NT2/D1 (cell line): ENCODE results near the gene TMPRSS2.

Experiments
- DNase-seq: peaks from one replicate; pipeline ENCODE4 v3.0.0-alpha.2; 2011; ENCODE audit warnings: low read depth, low spot score
- H3K27me3 ChIP-seq: 2 replicates; pipeline ENCODE4 v1.6.0; 2011; ENCODE audit warnings: mild to moderate bottlenecking; ENCODE audit not compliant: insufficient read length, insufficient read depth
- H3K36me3 ChIP-seq: 2 replicates; pipeline ENCODE4 v1.6.1; 2011; ENCODE audit warnings: mild to moderate bottlenecking, low read length, mixed read lengths; ENCODE audit not compliant: insufficient read depth, insufficient read length
- H3K4me1 ChIP-seq: 2 replicates; pipeline ENCODE4 v1.5.1; 2011; ENCODE audit not compliant: insufficient read depth, insufficient read length
- H3K4me3 ChIP-seq: 2 replicates; pipeline ENCODE4 v1.5.1; 2011; ENCODE audit warnings: low read depth; ENCODE audit not compliant: insufficient read length
- H3K9ac ChIP-seq: 2 replicates; pipeline ENCODE4 v1.6.0; 2011; ENCODE audit warnings: low read depth; ENCODE audit not compliant: insufficient read length
- H3K9me3 ChIP-seq: 2 replicates; pipeline ENCODE4 v1.5.1; 2011; ENCODE audit warnings: mild to moderate bottlenecking, low read length; ENCODE audit not compliant: insufficient read depth
- SUZ12 ChIP-seq: IDR thresholded peaks from 2 replicates; pipeline ENCODE4 v1.6.1; 2011; ENCODE audit not compliant: insufficient read length, insufficient read depth; ENCODE audit errors: extremely low read depth
- YY1 ChIP-seq: IDR thresholded peaks from 2 replicates; pipeline ENCODE4 v1.6.1; 2011; ENCODE audit not compliant: insufficient read length, insufficient read depth
- ZNF274 ChIP-seq: IDR thresholded peaks from 2 replicates; pipeline ENCODE4 v1.6.1; 2011; ENCODE audit warnings: mild to moderate bottlenecking, low read depth, low read length

Gene TMPRSS2

DNA sequence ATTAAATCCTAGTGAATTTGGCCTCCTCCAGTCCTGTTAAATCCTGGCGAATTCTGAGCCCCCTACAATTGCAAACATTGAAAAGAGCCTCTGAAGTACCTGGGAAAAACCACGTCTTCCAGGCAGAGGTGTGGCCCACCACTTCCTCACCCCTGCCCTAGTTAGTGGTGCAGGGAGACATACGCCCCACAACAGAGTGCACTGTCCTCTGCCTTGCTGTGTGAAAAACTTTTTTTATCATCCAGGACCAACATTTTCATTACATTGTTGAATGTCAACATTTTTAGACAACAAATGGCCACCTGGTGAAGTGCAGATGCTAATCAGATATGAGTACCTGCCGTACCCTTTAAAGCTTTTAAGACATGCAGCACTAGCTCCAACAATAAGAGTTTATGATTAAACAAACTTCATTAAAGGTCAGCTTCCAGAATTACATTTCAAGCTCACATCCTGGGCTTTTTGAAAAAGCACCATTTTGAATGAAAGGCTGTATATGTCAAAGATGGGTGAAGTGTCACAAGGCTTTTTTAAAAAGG, 13.6 kb upstream of the TMPRSS2 start:
- Histone ChIP-seq H3K36me3 (no peaks in the 10 kb centered on the region), H3K9me3 (no peaks in the 10 kb centered on the region; the same call in 1 of the 2 replicates), H3K9ac (no peak overlapping the region), H3K4me1 (no peaks in the 10 kb centered on the region), H3K4me3 (no peak overlapping the region), H3K27me3 (no peaks in the 10 kb centered on the region)
- no peak for DNase-seq
- TF ChIP-seq YY1 (no peak), ZNF274 (no peak), SUZ12 (no peak)

DNA sequence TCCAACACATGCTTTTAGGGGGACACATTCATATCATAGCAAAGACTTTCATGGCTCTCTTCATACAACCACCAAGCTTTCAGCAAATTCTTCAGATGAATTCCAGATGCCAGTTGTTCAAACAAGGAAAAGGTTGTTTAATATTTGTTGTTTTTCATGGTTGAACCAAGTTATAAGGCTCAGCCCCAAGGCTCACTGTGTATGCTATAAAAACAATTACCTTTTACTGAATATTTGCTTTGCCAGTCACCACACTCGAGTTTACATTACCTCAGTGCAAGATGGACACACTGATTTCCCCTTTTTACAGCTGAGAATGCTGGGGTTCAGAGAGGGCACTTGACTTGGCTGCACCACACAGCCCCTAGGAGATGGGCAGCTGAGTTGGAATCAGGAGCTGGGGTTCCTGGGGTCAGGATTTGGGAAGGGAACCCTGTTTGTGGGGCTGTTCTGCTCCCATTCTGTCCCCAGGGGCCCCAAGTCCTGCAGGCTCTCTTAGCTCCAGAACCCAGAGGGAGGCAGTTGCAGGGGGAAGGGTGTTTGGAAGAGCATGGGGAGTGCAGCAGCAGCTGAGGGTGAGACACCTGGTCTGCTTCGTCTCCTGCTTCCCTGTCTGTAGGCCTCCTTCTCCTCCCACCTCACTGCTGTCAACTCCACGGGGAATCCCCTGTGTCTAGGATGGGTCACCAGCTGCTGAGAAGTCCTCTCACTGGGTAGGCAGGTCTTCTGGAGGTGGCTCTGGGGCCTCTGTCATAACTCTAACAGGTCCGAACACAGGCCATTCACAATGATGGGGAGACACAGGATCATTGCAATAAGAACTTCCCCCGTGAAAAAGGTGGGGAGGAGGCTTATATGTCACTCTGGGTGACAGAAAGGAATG, 12.8 kb upstream of the TMPRSS2 start:
- no peak overlapping the region for H3K9ac ChIP-seq
- no peak for DNase-seq
- H3K4me3 ChIP-seq, result no peak overlapping the region
- no peaks in the 10 kb centered on the region; the same call in 1 of the 2 replicates for H3K9me3 ChIP-seq
- no peaks in the 10 kb centered on the region for H3K4me1 ChIP-seq
- no peaks in the 10 kb centered on the region for H3K36me3 ChIP-seq
- no peak for TF ChIP-seq ZNF274
- no peak for TF ChIP-seq YY1
- TF ChIP-seq SUZ12, result no peak
- H3K27me3 ChIP-seq, result no peaks in the 10 kb centered on the region

- no peaks in the 10 kb centered on the region; the same call in 1 of the 2 replicates for H3K9me3 ChIP-seq
- no peak overlapping the region for H3K4me3 ChIP-seq
- no peak overlapping the region for H3K9ac ChIP-seq
- H3K27me3 ChIP-seq, result no peaks in the 10 kb centered on the region
- no peak for DNase-seq
- no peaks in the 10 kb centered on the region for H3K36me3 ChIP-seq
- no peaks in the 10 kb centered on the region for H3K4me1 ChIP-seq
- TF ChIP-seq ZNF274, result no peak
- TF ChIP-seq YY1, result no peak
- no peak for TF ChIP-seq SUZ12
These were observed 12.0 kb upstream of the TMPRSS2 start for GRCh38 chr21:41519806-41520559.

- no peak overlapping the region for H3K4me3 ChIP-seq
- no peaks in the 10 kb centered on the region; the same call in 1 of the 2 replicates for H3K9me3 ChIP-seq
- H3K36me3 ChIP-seq, result no peaks in the 10 kb centered on the region
- TF ChIP-seq SUZ12 (no peak), ZNF274 (no peak), YY1 (no peak)
- H3K27me3 ChIP-seq, result no peaks in the 10 kb centered on the region
- no peaks in the 10 kb centered on the region for H3K4me1 ChIP-seq
- DNase-seq, result no peak
- no peak overlapping the region for H3K9ac ChIP-seq
These were observed 10.8 kb upstream of the TMPRSS2 start for GRCh38 chr21:41518757-41519156.

GRCh38 chr21:41511858-41512257, 3.9 kb upstream of the TMPRSS2 start:
- Histone ChIP-seq H3K9me3 (no peaks in the 10 kb centered on the region), H3K9ac (no peak overlapping the region), H3K36me3 (no peaks in the 10 kb centered on the region), H3K4me3 (no peak overlapping the region), H3K27me3 (peaks cover 38% of the 10 kb centered on the region), H3K4me1 (no peaks in the 10 kb centered on the region)
- no peak for DNase-seq
- no peak for TF ChIP-seq ZNF274
- no peak for TF ChIP-seq SUZ12
- TF ChIP-seq YY1, result no peak

DNA sequence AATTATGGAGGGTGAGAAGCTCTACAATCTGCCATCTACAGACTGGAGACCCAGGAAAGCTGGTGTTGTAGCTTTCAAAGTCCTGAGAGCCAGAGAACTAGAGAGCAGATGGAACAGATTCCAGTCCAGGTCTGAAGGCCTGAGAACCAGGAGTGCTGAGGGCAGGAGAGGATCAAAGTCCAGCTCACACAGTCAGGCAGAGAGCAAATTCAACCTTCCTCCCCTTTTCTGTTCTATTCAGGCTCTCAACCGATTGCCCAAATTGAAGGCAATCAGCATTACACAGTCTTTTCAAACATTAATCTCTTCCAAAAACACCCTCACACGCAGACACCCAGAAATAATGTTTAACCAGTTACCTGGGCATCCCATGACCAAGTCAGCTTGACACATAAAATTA, 2.5 kb upstream of the TMPRSS2 start:
- peaks cover 8% of the 10 kb centered on the region for H3K4me1 ChIP-seq
- DNase-seq, result no peak
- no peak overlapping the region for H3K4me3 ChIP-seq
- no peaks in the 10 kb centered on the region for H3K36me3 ChIP-seq
- H3K9ac ChIP-seq, result no peak overlapping the region
- peaks cover 52% of the 10 kb centered on the region for H3K27me3 ChIP-seq
- TF ChIP-seq SUZ12 (no peak), YY1 (no peak), ZNF274 (no peak)
- H3K9me3 ChIP-seq, result no peaks in the 10 kb centered on the region

DNA sequence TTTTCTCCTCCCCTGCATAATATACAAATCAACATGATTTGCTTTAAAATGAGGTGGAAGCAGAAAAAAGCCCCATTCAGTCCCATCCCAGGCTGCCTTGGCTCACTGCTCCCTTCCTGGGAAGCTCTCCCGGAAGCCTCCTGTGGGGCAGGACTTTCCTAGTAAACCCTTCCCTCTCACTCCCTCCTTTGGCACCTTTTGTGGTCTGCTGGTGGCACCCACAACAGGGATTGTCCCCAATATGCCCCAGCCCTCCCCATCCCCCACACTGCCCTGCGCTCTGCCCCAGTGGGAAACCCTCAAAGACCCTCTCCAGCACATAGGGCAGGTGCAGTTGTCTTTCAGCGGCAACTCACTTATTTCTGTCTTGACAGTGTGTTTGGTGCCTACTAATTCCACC, 1.8 kb upstream of the TMPRSS2 start:
- Histone ChIP-seq H3K9me3 (no peaks in the 10 kb centered on the region), H3K4me1 (peaks cover 8% of the 10 kb centered on the region), H3K9ac (no peak overlapping the region), H3K4me3 (no peak overlapping the region), H3K36me3 (no peaks in the 10 kb centered on the region), H3K27me3 (peaks cover 59% of the 10 kb centered on the region)
- DNase-seq, result no peak
- TF ChIP-seq ZNF274 (no peak), YY1 (no peak), SUZ12 (no peak)
